Activated CD4-positive, alpha-beta T cell treated with anti-CD3 and anti-CD28 coated beads for 48 hours (primary cell): Measurements from ENCODE around the gene SPATS2L.

ENCODE experiments used
- DNase-seq: peaks from one replicate; pipeline ENCODE4 v3.0.0-alpha.2; 2020

The SPATS2L gene

GRCh38 chr2:200525066-200525465, 218.6 kb downstream of the SPATS2L start:
- DNase-seq: no peak

- DNase-seq: no peak
These were observed 219.0 kb downstream of the SPATS2L start for GRCh38 chr2:200525551-200525881.

- DNase-seq: peak; percentile 98
These were observed 219.6 kb downstream of the SPATS2L start, which contains the start of gene SGO2 for GRCh38 chr2:200525882-200526651. TSS of gene SGO2 (plus strand) at chr2:200526207. CDS start at chr2:200532976, 6,769 bp downstream.

- no peak for DNase-seq
These were observed 221.7 kb downstream of the SPATS2L start for GRCh38 chr2:200528228-200528627.
